ENCODE data around the gene DCAKD.

The DCAKD gene

GRCh38 chr17:44988044-44988942, 63.1 kb downstream of the DCAKD start:
- no peak for DNase-seq (ENCODE audit: low read depth, low spot score)
- H3K4me3 ChIP-seq (ENCODE audit: low read length), result no peak overlapping the region
- peaks cover 5% of the 10 kb centered on the region; the same call in 1 of the 2 replicates for H3K4me1 ChIP-seq (ENCODE audit: control insufficient read depth, insufficient read depth, low read length)
- H3K36me3 ChIP-seq (ENCODE audit: control insufficient read depth, insufficient read depth, low read length), result no peaks in the 10 kb centered on the region
- H3K9me3 ChIP-seq (ENCODE audit: control insufficient read depth, insufficient read depth, low read length), result no peaks in the 10 kb centered on the region
- no peak overlapping the region for H3K27ac ChIP-seq (ENCODE audit: low read length)
- no CpG with 5 or more reads among the region's 34 CpGs for WGBS (ENCODE audit: insufficient coverage, insufficient read length)
- H3K27me3 ChIP-seq (ENCODE audit: control insufficient read depth, insufficient read depth, low read length), result no peaks in the 10 kb centered on the region

- no peaks in the 10 kb centered on the region for H3K36me3 ChIP-seq (ENCODE audit: control insufficient read depth, insufficient read depth, low read length)
- no peaks in the 10 kb centered on the region for H3K27me3 ChIP-seq (ENCODE audit: control insufficient read depth, insufficient read depth, low read length)
- no peak overlapping the region for H3K27ac ChIP-seq (ENCODE audit: low read length)
- H3K4me1 ChIP-seq (ENCODE audit: control insufficient read depth, insufficient read depth, low read length), result 0 out of 2 replicates have a peak, but pooled peaks cover 3% of the 10 kb centered on the region
- no peaks in the 10 kb centered on the region for H3K9me3 ChIP-seq (ENCODE audit: control insufficient read depth, insufficient read depth, low read length)
- DNase-seq (ENCODE audit: low read depth, low spot score), result no peak
- no CpG with 5 or more reads among the region's 4 CpGs for WGBS (ENCODE audit: insufficient coverage, insufficient read length)
- H3K4me3 ChIP-seq (ENCODE audit: low read length), result no peak overlapping the region
Measured at GRCh38 chr17:44983563-44983962, 67.9 kb downstream of the DCAKD start.

- no peak overlapping the region for H3K27ac ChIP-seq (ENCODE audit: low read length)
- WGBS (ENCODE audit: insufficient coverage, insufficient read length), result 100% methylated on average over 1 of the region's 3 CpGs
- no peaks in the 10 kb centered on the region for H3K27me3 ChIP-seq (ENCODE audit: control insufficient read depth, insufficient read depth, low read length)
- no peaks in the 10 kb centered on the region for H3K36me3 ChIP-seq (ENCODE audit: control insufficient read depth, insufficient read depth, low read length)
- no peaks in the 10 kb centered on the region for H3K9me3 ChIP-seq (ENCODE audit: control insufficient read depth, insufficient read depth, low read length)
- H3K4me3 ChIP-seq (ENCODE audit: low read length), result no peak overlapping the region
- DNase-seq (ENCODE audit: low read depth, low spot score), result no peak
- H3K4me1 ChIP-seq (ENCODE audit: control insufficient read depth, insufficient read depth, low read length), result peaks cover 6% of the 10 kb centered on the region; the same call in 1 of the 2 replicates
Measured at GRCh38 chr17:44982113-44982702, 69.2 kb downstream of the DCAKD start.

GRCh38 chr17:44981221-44981968, 70.0 kb downstream of the DCAKD start:
- H3K36me3 ChIP-seq (ENCODE audit: control insufficient read depth, insufficient read depth, low read length), result no peaks in the 10 kb centered on the region
- H3K4me1 ChIP-seq (ENCODE audit: control insufficient read depth, insufficient read depth, low read length), result peaks cover 4% of the 10 kb centered on the region; the same call in 1 of the 2 replicates
- no peak for DNase-seq (ENCODE audit: low read depth, low spot score)
- no CpG with 5 or more reads among the region's 12 CpGs for WGBS (ENCODE audit: insufficient coverage, insufficient read length)
- H3K9me3 ChIP-seq (ENCODE audit: control insufficient read depth, insufficient read depth, low read length), result no peaks in the 10 kb centered on the region
- H3K4me3 ChIP-seq (ENCODE audit: low read length), result no peak overlapping the region
- H3K27ac ChIP-seq (ENCODE audit: low read length), result no peak overlapping the region
- H3K27me3 ChIP-seq (ENCODE audit: control insufficient read depth, insufficient read depth, low read length), result no peaks in the 10 kb centered on the region

GRCh38 chr17:44979426-44979995, 71.9 kb downstream of the DCAKD start:
- Histone ChIP-seq H3K27ac (ENCODE audit: low read length) (no peak overlapping the region), H3K27me3 (ENCODE audit: control insufficient read depth, insufficient read depth, low read length) (no peaks in the 10 kb centered on the region), H3K4me3 (ENCODE audit: low read length) (no peak overlapping the region), H3K36me3 (ENCODE audit: control insufficient read depth, insufficient read depth, low read length) (no peaks in the 10 kb centered on the region), H3K4me1 (ENCODE audit: control insufficient read depth, insufficient read depth, low read length) (peaks cover 4% of the 10 kb centered on the region; the same call in 1 of the 2 replicates), H3K9me3 (ENCODE audit: control insufficient read depth, insufficient read depth, low read length) (no peaks in the 10 kb centered on the region)
- no CpG with 5 or more reads among the region's 9 CpGs for WGBS (ENCODE audit: insufficient coverage, insufficient read length)
- no peak for DNase-seq (ENCODE audit: low read depth, low spot score)

- H3K27me3 ChIP-seq (ENCODE audit: control insufficient read depth, insufficient read depth, low read length), result no peaks in the 10 kb centered on the region
- no peak for DNase-seq (ENCODE audit: low read depth, low spot score)
- WGBS (ENCODE audit: insufficient coverage, insufficient read length), result no CpG with 5 or more reads among the region's 5 CpGs
- no peaks in the 10 kb centered on the region for H3K9me3 ChIP-seq (ENCODE audit: control insufficient read depth, insufficient read depth, low read length)
- H3K27ac ChIP-seq (ENCODE audit: low read length), result no peak overlapping the region
- H3K4me1 ChIP-seq (ENCODE audit: control insufficient read depth, insufficient read depth, low read length), result peaks cover 4% of the 10 kb centered on the region; the same call in 1 of the 2 replicates
- no peaks in the 10 kb centered on the region for H3K36me3 ChIP-seq (ENCODE audit: control insufficient read depth, insufficient read depth, low read length)
- no peak overlapping the region for H3K4me3 ChIP-seq (ENCODE audit: low read length)
Measured at GRCh38 chr17:44978807-44979206, 72.6 kb downstream of the DCAKD start.

GRCh38 chr17:44977814-44978550, 73.5 kb downstream of the DCAKD start:
- Histone ChIP-seq H3K27ac (ENCODE audit: low read length) (no peak overlapping the region), H3K4me3 (ENCODE audit: low read length) (no peak overlapping the region), H3K36me3 (ENCODE audit: control insufficient read depth, insufficient read depth, low read length) (no peaks in the 10 kb centered on the region), H3K9me3 (ENCODE audit: control insufficient read depth, insufficient read depth, low read length) (no peaks in the 10 kb centered on the region), H3K4me1 (ENCODE audit: control insufficient read depth, insufficient read depth, low read length) (peaks cover 4% of the 10 kb centered on the region; the same call in 1 of the 2 replicates), H3K27me3 (ENCODE audit: control insufficient read depth, insufficient read depth, low read length) (no peaks in the 10 kb centered on the region)
- WGBS (ENCODE audit: insufficient coverage, insufficient read length), result no CpG with 5 or more reads among the region's 7 CpGs
- DNase-seq (ENCODE audit: low read depth, low spot score), result no peak

GRCh38 chr17:44977065-44977464, 74.4 kb downstream of the DCAKD start:
- Histone ChIP-seq H3K9me3 (ENCODE audit: control insufficient read depth, insufficient read depth, low read length) (no peaks in the 10 kb centered on the region), H3K4me1 (ENCODE audit: control insufficient read depth, insufficient read depth, low read length) (peaks cover 6% of the 10 kb centered on the region; the same call in 1 of the 2 replicates), H3K36me3 (ENCODE audit: control insufficient read depth, insufficient read depth, low read length) (no peaks in the 10 kb centered on the region), H3K27me3 (ENCODE audit: control insufficient read depth, insufficient read depth, low read length) (no peaks in the 10 kb centered on the region), H3K4me3 (ENCODE audit: low read length) (no peak overlapping the region), H3K27ac (ENCODE audit: low read length) (no peak overlapping the region)
- no peak for DNase-seq (ENCODE audit: low read depth, low spot score)
- WGBS (ENCODE audit: insufficient coverage, insufficient read length), result no CpG with 5 or more reads among the region's 3 CpGs

- Histone ChIP-seq H3K27me3 (ENCODE audit: control insufficient read depth, insufficient read depth, low read length) (no peaks in the 10 kb centered on the region), H3K4me3 (ENCODE audit: low read length) (no peak overlapping the region), H3K36me3 (ENCODE audit: control insufficient read depth, insufficient read depth, low read length) (no peaks in the 10 kb centered on the region), H3K4me1 (ENCODE audit: control insufficient read depth, insufficient read depth, low read length) (peaks cover 8% of the 10 kb centered on the region; the same call in 1 of the 2 replicates), H3K27ac (ENCODE audit: low read length) (no peak overlapping the region), H3K9me3 (ENCODE audit: control insufficient read depth, insufficient read depth, low read length) (no peaks in the 10 kb centered on the region)
- WGBS (ENCODE audit: insufficient coverage, insufficient read length), result no CpG with 5 or more reads among the region's 13 CpGs
- no peak for DNase-seq (ENCODE audit: low read depth, low spot score)
Measured at GRCh38 chr17:44976206-44976605, 75.2 kb downstream of the DCAKD start.
